ENCODE results near the gene ADAM12. TPM values are rescaled to one million over a fixed set of nuclear protein-coding genes. Genes with fewer than 3 reads are reported as not detected.
"Not testable (repeated sequence)": the region's sequence is repeated elsewhere in the genome, so short reads cannot be mapped to it uniquely, and the experiment has no call there.

Gene ADAM12
- polyA plus RNA-seq, 1 donor, result 15.0 TPM

- no peak for DNase-seq (ENCODE audit: low read depth)
Measured at GRCh38 chr10:125983656-125984055, 404.6 kb downstream of the ADAM12 start.

- DNase-seq (ENCODE audit: low read depth), result no peak
Measured at GRCh38 chr10:125983161-125983560, 405.1 kb downstream of the ADAM12 start.

GRCh38 chr10:125982260-125982948 is 405.9 kb downstream of the ADAM12 start:
- peak; percentile 77 for DNase-seq (ENCODE audit: low read depth)

- DNase-seq (ENCODE audit: low read depth), result no peak
Measured at GRCh38 chr10:125980521-125981035, 407.7 kb downstream of the ADAM12 start.

- no peak for DNase-seq (ENCODE audit: low read depth)
Measured at GRCh38 chr10:125979976-125980375, 408.3 kb downstream of the ADAM12 start.

GRCh38 chr10:125976960-125977605 is 411.2 kb downstream of the ADAM12 start:
- DNase-seq (ENCODE audit: low read depth), result no peak

- DNase-seq (ENCODE audit: low read depth), result not testable (repeated sequence)
Measured at GRCh38 chr10:125970077-125970630, 418.1 kb downstream of the ADAM12 start.

GRCh38 chr10:125967533-125967932 is 420.7 kb downstream of the ADAM12 start:
- DNase-seq (ENCODE audit: low read depth), result no peak

- DNase-seq (ENCODE audit: low read depth), result no peak
Measured at GRCh38 chr10:125964558-125964957, 423.7 kb downstream of the ADAM12 start.

Data from forelimb muscle (tissue), 1 donor.